DOHH2 (cell line): ENCODE measurements around the gene PPP1R3G.

ENCODE experiments used
- H3F3A ChIP-seq: fragments of 200-600 bp; sonication (generic), shearing (Covaris generic); 2 replicates; pipeline ENCODE4 v1.6.0; 2016; ENCODE audit warnings: antibody characterized with exemption, mild to moderate bottlenecking; ENCODE audit not compliant: control insufficient read depth, insufficient read depth
- H3K27ac ChIP-seq: fragments of 200-600 bp; sonication (generic); 2 replicates; pipeline ENCODE4 v1.5.1; 2014; ENCODE audit warnings: low read depth, mild to moderate bottlenecking, low read length, moderate library complexity
- H3K27me3 ChIP-seq: fragments of 200-600 bp; sonication (generic); 2 replicates; pipeline ENCODE4 v1.6.1; 2014; ENCODE audit warnings: mild to moderate bottlenecking, low read length, mixed read lengths; ENCODE audit not compliant: control insufficient read depth
- H3K36me3 ChIP-seq: fragments of 200-600 bp; sonication (generic); 2 replicates; pipeline ENCODE4 v1.6.1; 2014; ENCODE audit warnings: mild to moderate bottlenecking, low read length, moderate library complexity, mixed read lengths; ENCODE audit not compliant: control insufficient read depth
- H3K4me1 ChIP-seq: fragments of 200-600 bp; sonication (generic); 2 replicates; pipeline ENCODE4 v1.6.1; 2014; ENCODE audit warnings: mild to moderate bottlenecking, low read length, mixed read lengths; ENCODE audit not compliant: control insufficient read depth
- H3K4me2 ChIP-seq: fragments of 200-600 bp; sonication (generic); 2 replicates; pipeline ENCODE4 v1.6.0; 2014; ENCODE audit warnings: mild to moderate bottlenecking, low read length, moderate library complexity
- H3K4me3 ChIP-seq: fragments of 200-600 bp; sonication (generic); 2 replicates; pipeline ENCODE4 v1.5.1; 2014; ENCODE audit warnings: mild to moderate bottlenecking, low read length, mixed read lengths
- H3K79me2 ChIP-seq: fragments of 200-600 bp; sonication (generic); 2 replicates; pipeline ENCODE4 v1.6.1; 2014; ENCODE audit warnings: mild to moderate bottlenecking, low read length, mixed read lengths; ENCODE audit not compliant: control insufficient read depth
- H3K9me2 ChIP-seq: fragments of 200-600 bp; sonication (generic); replicated peaks from 2 replicates; pipeline ENCODE4 v1.6.1; 2014; ENCODE audit warnings: mild to moderate bottlenecking, low read length, mixed read lengths; ENCODE audit not compliant: control insufficient read depth
- H3K9me3 ChIP-seq: fragments of 200-600 bp; sonication (generic); 2 replicates; pipeline ENCODE4 v1.6.1; 2014; ENCODE audit warnings: antibody characterized with exemption, low read length, mixed read lengths; ENCODE audit not compliant: control insufficient read depth, insufficient read depth
- H4K20me1 ChIP-seq: fragments of 200-600 bp; sonication (generic); 2 replicates; pipeline ENCODE4 v1.6.0; 2014; ENCODE audit warnings: low read depth, mild to moderate bottlenecking, antibody characterized with exemption, low read length, moderate library complexity; ENCODE audit not compliant: control insufficient read depth, insufficient read depth
- EZH2phosphoT487 ChIP-seq: fragments of 200-600 bp; sonication (generic); IDR thresholded peaks from 2 replicates; pipeline ENCODE4 v1.6.1; 2017; ENCODE audit warnings: borderline replicate concordance, mild to moderate bottlenecking, antibody characterized with exemption, low read length, moderate library complexity, mixed read lengths
- TF ChIP-seq, protein P1 (sequence below): fragments of 200-600 bp; sonication (generic); IDR thresholded peaks from one replicate; pipeline ENCODE4 v1.5.1; 2014; ENCODE audit warnings: antibody characterized with exemption, mild to moderate bottlenecking, low read depth, low read length; ENCODE audit not compliant: poor library complexity, severe bottlenecking

The PPP1R3G gene

DNA sequence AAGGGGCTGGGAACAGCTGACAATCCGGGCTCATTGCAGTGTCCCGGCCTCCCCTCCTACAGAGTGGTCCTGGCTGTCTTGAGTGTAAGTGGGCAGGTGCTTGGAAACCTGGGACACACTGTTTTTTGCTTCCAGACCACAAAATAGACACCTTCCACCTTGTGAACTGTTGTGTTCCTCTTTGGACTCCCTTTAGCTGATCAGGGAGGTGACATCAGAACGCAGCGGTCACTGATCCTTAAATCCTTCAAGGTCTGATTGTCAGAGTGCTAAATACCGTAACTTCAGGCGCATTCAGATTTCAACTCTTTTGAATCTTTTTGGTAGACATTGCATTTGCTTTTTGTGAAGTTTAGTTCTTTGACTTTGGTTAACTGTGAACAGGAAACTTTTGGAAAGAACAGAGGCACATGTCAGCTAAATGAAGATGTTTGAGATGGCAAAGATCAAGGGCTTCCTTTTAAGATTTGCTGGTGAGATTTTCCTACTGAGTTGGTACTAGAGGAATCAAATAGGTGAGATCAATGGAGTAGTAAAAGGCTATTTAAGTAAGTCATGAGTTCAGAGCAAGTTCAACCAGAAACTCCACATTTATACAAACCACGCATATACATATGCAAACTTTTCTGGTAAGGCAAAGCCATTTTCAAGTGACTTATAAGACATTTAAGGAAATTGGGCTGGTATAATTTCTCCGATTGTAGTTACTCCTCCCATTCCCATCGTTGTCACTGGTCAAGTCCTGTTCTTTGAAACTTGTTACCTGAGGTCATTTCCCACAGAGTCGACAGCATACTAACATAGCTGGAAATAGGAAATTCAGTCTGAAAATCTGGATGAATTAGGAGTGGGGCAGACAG, 6.3 kb downstream of the PPP1R3G start:
- Histone ChIP-seq H3K4me2 (no peak overlapping the region), H3K4me3 (no peak overlapping the region), H3K27ac (no peak overlapping the region), H3K4me1 (peaks cover 43% of the 10 kb centered on the region), H3K27me3 (peaks cover 28% of the 10 kb centered on the region), H4K20me1 (no peaks in the 10 kb centered on the region), H3F3A (no peaks in the 10 kb centered on the region), H3K9me3 (no peaks in the 10 kb centered on the region), H3K79me2 (no peaks in the 10 kb centered on the region), H3K9me2 (no peaks in the 10 kb centered on the region), H3K36me3 (no peaks in the 10 kb centered on the region)
- no peak for TF ChIP-seq EZH2phosphoT487
- TF ChIP-seq, protein P1, sequence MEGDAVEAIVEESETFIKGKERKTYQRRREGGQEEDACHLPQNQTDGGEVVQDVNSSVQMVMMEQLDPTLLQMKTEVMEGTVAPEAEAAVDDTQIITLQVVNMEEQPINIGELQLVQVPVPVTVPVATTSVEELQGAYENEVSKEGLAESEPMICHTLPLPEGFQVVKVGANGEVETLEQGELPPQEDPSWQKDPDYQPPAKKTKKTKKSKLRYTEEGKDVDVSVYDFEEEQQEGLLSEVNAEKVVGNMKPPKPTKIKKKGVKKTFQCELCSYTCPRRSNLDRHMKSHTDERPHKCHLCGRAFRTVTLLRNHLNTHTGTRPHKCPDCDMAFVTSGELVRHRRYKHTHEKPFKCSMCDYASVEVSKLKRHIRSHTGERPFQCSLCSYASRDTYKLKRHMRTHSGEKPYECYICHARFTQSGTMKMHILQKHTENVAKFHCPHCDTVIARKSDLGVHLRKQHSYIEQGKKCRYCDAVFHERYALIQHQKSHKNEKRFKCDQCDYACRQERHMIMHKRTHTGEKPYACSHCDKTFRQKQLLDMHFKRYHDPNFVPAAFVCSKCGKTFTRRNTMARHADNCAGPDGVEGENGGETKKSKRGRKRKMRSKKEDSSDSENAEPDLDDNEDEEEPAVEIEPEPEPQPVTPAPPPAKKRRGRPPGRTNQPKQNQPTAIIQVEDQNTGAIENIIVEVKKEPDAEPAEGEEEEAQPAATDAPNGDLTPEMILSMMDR = no peak

- no peaks in the 10 kb centered on the region for H3K79me2 ChIP-seq
- no peak overlapping the region for H3K4me2 ChIP-seq
- no peak for TF ChIP-seq EZH2phosphoT487
- TF ChIP-seq, protein P1 = no peak
- peaks cover 46% of the 10 kb centered on the region for H3K4me1 ChIP-seq
- H3F3A ChIP-seq = no peaks in the 10 kb centered on the region
- H3K27me3 ChIP-seq = peaks cover 24% of the 10 kb centered on the region
- H3K9me3 ChIP-seq = no peaks in the 10 kb centered on the region
- no peaks in the 10 kb centered on the region for H3K9me2 ChIP-seq
- H3K4me3 ChIP-seq = no peak overlapping the region
- no peak overlapping the region for H3K27ac ChIP-seq
- H3K36me3 ChIP-seq = no peaks in the 10 kb centered on the region
- no peaks in the 10 kb centered on the region for H4K20me1 ChIP-seq
These were observed 8.3 kb downstream of the PPP1R3G start for GRCh38 chr6:5093231-5094015.

GRCh38 chr6:5094327-5094726, 9.2 kb downstream of the PPP1R3G start:
- H3K4me2 ChIP-seq = no peak overlapping the region
- no peaks in the 10 kb centered on the region for H3K36me3 ChIP-seq
- TF ChIP-seq EZH2phosphoT487 = no peak
- TF ChIP-seq, protein P1 = no peak
- no peak overlapping the region for H3K27ac ChIP-seq
- peaks cover 46% of the 10 kb centered on the region for H3K4me1 ChIP-seq
- H3K4me3 ChIP-seq = no peak overlapping the region
- no peaks in the 10 kb centered on the region for H3K9me2 ChIP-seq
- H3K79me2 ChIP-seq = no peaks in the 10 kb centered on the region
- H3K9me3 ChIP-seq = no peaks in the 10 kb centered on the region
- peaks cover 20% of the 10 kb centered on the region for H3K27me3 ChIP-seq
- no peaks in the 10 kb centered on the region for H3F3A ChIP-seq
- no peaks in the 10 kb centered on the region for H4K20me1 ChIP-seq
